ENCODE measurements around the gene RHCE. TPM values are rescaled to one million over a fixed set of nuclear protein-coding genes. Genes with fewer than 3 reads are reported as not detected.

The RHCE gene
- total RNA-seq, 1 donor from 2014 or later: not detected

Other genes starting within 250 kb of the RHCE start
- gene SYF2, start 188.3 kb downstream of the RHCE start, total RNA-seq: 32.3 and 48.4 TPM in 2 replicates
- gene RSRP1, start 173.4 kb downstream of the RHCE start, total RNA-seq: 32.4 and 52.5 TPM in 2 replicates
- gene RHD, start 148.3 kb downstream of the RHCE start, total RNA-seq: not detected in 2 replicates
- 95.2 and 154 TPM in 2 replicates for gene TMEM50A, start 82.5 kb downstream of the RHCE start, total RNA-seq
- 7.9 and 11.5 TPM in 2 replicates for gene MACO1, start 10.1 kb upstream of the RHCE start, total RNA-seq
- 6.1 and 14.0 TPM in 2 replicates for gene LDLRAP1, start 122.8 kb upstream of the RHCE start, total RNA-seq
- gene MAN1C1, start 196.0 kb upstream of the RHCE start, total RNA-seq: 0.63 and 1.2 TPM in 2 replicates